GM12892 (cell line): ENCODE data around the gene CYP2J2.
A peak's percentile ranks its signal among the peaks of the same experiment; 100 is the strongest.
"Not testable (repeated sequence)": the region's sequence is repeated elsewhere in the genome, so short reads cannot be mapped to it uniquely, and the experiment has no call there.

Source experiments
- DNase-seq: peaks from one replicate; pipeline ENCODE4 v3.0.0; 2011; ENCODE audit not compliant: insufficient read length
- FAIRE-seq: peaks from 2 replicates; lab custom pipeline; 2011; peaks lifted over from hg19 to GRCh38; lab: Jason Lieb, UNC
- POLR2A ChIP-seq: IDR thresholded peaks from 2 replicates; pipeline ENCODE4 v1.6.1; 2011; ENCODE audit warnings: low read depth, low read length, control low read depth
- POLR2AphosphoS5 ChIP-seq: IDR thresholded peaks from 2 replicates; pipeline ENCODE4 v1.6.1; 2011; ENCODE audit warnings: low read depth, low read length, control low read depth
- TAF1 ChIP-seq: IDR thresholded peaks from 2 replicates; pipeline ENCODE4 v1.6.1; 2011; ENCODE audit warnings: low read depth, mild to moderate bottlenecking, control low read depth, low read length, borderline replicate concordance

CYP2J2 gene

GRCh38 chr1:59917026-59917784 is 9.4 kb downstream of the CYP2J2 start:
- FAIRE-seq = no peak
- TF ChIP-seq POLR2AphosphoS5 = no peak
- TF ChIP-seq TAF1 = no peak
- no peak for TF ChIP-seq POLR2A
- no peak for DNase-seq

- no peak for DNase-seq
- FAIRE-seq = no peak
Measured at GRCh38 chr1:59915516-59915915, 11.1 kb downstream of the CYP2J2 start.

GRCh38 chr1:59914791-59915286 is 11.7 kb downstream of the CYP2J2 start:
- not testable (repeated sequence) for DNase-seq, FAIRE-seq

More at GRCh38 chr1:59915516-59915915, 11.1 kb downstream of the CYP2J2 start:
- TF ChIP-seq POLR2A = no peak
- no peak for TF ChIP-seq TAF1
- no peak for TF ChIP-seq POLR2AphosphoS5

- DNase-seq (no peak), FAIRE-seq (no peak)
- no peak for TF ChIP-seq POLR2A
- no peak for TF ChIP-seq TAF1
- TF ChIP-seq POLR2AphosphoS5 = no peak
Measured at GRCh38 chr1:59908682-59909081, 17.9 kb downstream of the CYP2J2 start.

GRCh38 chr1:59908084-59908483 is 18.5 kb downstream of the CYP2J2 start:
- no peak for DNase-seq
- no peak for TF ChIP-seq POLR2A
- no peak for FAIRE-seq

- DNase-seq (no peak), FAIRE-seq (no peak)
- TF ChIP-seq POLR2A = no peak
- no peak for TF ChIP-seq TAF1
- TF ChIP-seq POLR2AphosphoS5 = no peak
Measured at GRCh38 chr1:59906931-59907330, 19.6 kb downstream of the CYP2J2 start.

- TF ChIP-seq POLR2AphosphoS5 = no peak
- no peak for TF ChIP-seq TAF1
- TF ChIP-seq POLR2A = no peak
- no peak for FAIRE-seq
- DNase-seq = peak; percentile 7
Measured at GRCh38 chr1:59903141-59903754, 23.3 kb downstream of the CYP2J2 start.

- FAIRE-seq (no peak), DNase-seq (no peak)
- TF ChIP-seq POLR2A = no peak
- TF ChIP-seq TAF1 = no peak
- TF ChIP-seq POLR2AphosphoS5 = no peak
Measured at GRCh38 chr1:59901770-59902388, 24.7 kb downstream of the CYP2J2 start.

- no peak for TF ChIP-seq POLR2A
- FAIRE-seq (no peak), DNase-seq (no peak)
Measured at GRCh38 chr1:59900640-59901039, 25.9 kb downstream of the CYP2J2 start.

- no peak for FAIRE-seq
- TF ChIP-seq POLR2A = no peak
- TF ChIP-seq TAF1 = no peak
- no peak for TF ChIP-seq POLR2AphosphoS5
- no peak for DNase-seq
Measured at GRCh38 chr1:59898927-59899326, 27.6 kb downstream of the CYP2J2 start.

GRCh38 chr1:59897165-59897564 is 29.4 kb downstream of the CYP2J2 start:
- no peak for FAIRE-seq
- no peak for TF ChIP-seq POLR2AphosphoS5
- TF ChIP-seq TAF1 = no peak
- TF ChIP-seq POLR2A = no peak
- DNase-seq = no peak

- FAIRE-seq = no peak
- TF ChIP-seq POLR2A (no peak), POLR2AphosphoS5 (no peak), TAF1 (no peak)
- DNase-seq = no peak
Measured at GRCh38 chr1:59892841-59893811, 33.4 kb downstream of the CYP2J2 start.
